Measurements from ENCODE around the gene HYI.

HYI gene

GRCh38 chr1:43439781-43440180, 13.9 kb downstream of the HYI start:
- DNase-seq (ENCODE audit: low read depth, low spot score), result no peak
- no peak for TF ChIP-seq CTCF (IDR thresholded peaks at IDR 0.05; ENCODE audit: low read depth, low read length)
- in situ Hi-C loops (cut with HindIII; ENCODE audit: low sequenced_read_pairs), result no loop called here
- no peak overlapping the region for H3K4me3 ChIP-seq (ENCODE audit: low read depth, low read length)

GRCh38 chr1:43438953-43439581, 14.7 kb downstream of the HYI start:
- no peak for TF ChIP-seq CTCF (IDR thresholded peaks at IDR 0.05; ENCODE audit: low read depth, low read length)
- H3K4me3 ChIP-seq (ENCODE audit: low read depth, low read length), result no peak overlapping the region
- DNase-seq (ENCODE audit: low read depth, low spot score), result no peak
- in situ Hi-C loops (cut with HindIII; ENCODE audit: low sequenced_read_pairs), result no loop called here

GRCh38 chr1:43438576-43438952, 15.2 kb downstream of the HYI start:
- no peak for TF ChIP-seq CTCF (IDR thresholded peaks at IDR 0.05; ENCODE audit: low read depth, low read length)
- in situ Hi-C loops (cut with HindIII; ENCODE audit: low sequenced_read_pairs), result no loop called here
- no peak for DNase-seq (ENCODE audit: low read depth, low spot score)
- no peak overlapping the region for H3K4me3 ChIP-seq (ENCODE audit: low read depth, low read length)

- in situ Hi-C loops (cut with HindIII; ENCODE audit: low sequenced_read_pairs), result no loop called here
- DNase-seq (ENCODE audit: low read depth, low spot score), result no peak
- no peak overlapping the region for H3K4me3 ChIP-seq (ENCODE audit: low read depth, low read length)
- TF ChIP-seq CTCF (IDR thresholded peaks at IDR 0.05; ENCODE audit: low read depth, low read length), result no peak
These were observed 15.7 kb downstream of the HYI start for GRCh38 chr1:43438006-43438405.

GRCh38 chr1:43437031-43437973, 16.4 kb downstream of the HYI start:
- in situ Hi-C loops (cut with HindIII; ENCODE audit: low sequenced_read_pairs), result no loop called here
- no peak overlapping the region for H3K4me3 ChIP-seq (ENCODE audit: low read depth, low read length)
- DNase-seq (ENCODE audit: low read depth, low spot score), result no peak
- TF ChIP-seq CTCF (IDR thresholded peaks at IDR 0.05; ENCODE audit: low read depth, low read length), result no peak

GRCh38 chr1:43436371-43436770, 17.4 kb downstream of the HYI start:
- H3K4me3 ChIP-seq (ENCODE audit: low read depth, low read length), result no peak overlapping the region
- no peak for TF ChIP-seq CTCF (IDR thresholded peaks at IDR 0.05; ENCODE audit: low read depth, low read length)
- in situ Hi-C loops (cut with HindIII; ENCODE audit: low sequenced_read_pairs), result no loop called here
- no peak for DNase-seq (ENCODE audit: low read depth, low spot score)
